ENCODE measurements around the gene ZNF646.

GRCh38 chr16:31099860-31100638 is 25.8 kb downstream of the ZNF646 start:
- TF ChIP-seq CTCF (IDR thresholded peaks at IDR 0.05) (no peak), POLR2AphosphoS5 (IDR thresholded peaks at IDR 0.05) (no peak), POLR2A (IDR thresholded peaks at IDR 0.05) (no peak)

All from upper lobe of left lung (tissue), 4 donors.